Mucosa of stomach (tissue), 1 donor: Measurements from ENCODE around the gene PCSK2.

ENCODE experiments used
- H3K27me3 ChIP-seq: one replicate; pipeline ENCODE4 v1.7.0; 2013; ENCODE audit warnings: mild to moderate bottlenecking, low read length; ENCODE audit not compliant: control insufficient read depth, insufficient read depth
- H3K36me3 ChIP-seq: one replicate; pipeline ENCODE4 v1.7.0; 2013; ENCODE audit warnings: low read length; ENCODE audit not compliant: control insufficient read depth, insufficient read depth
- H3K4me1 ChIP-seq: one replicate; pipeline ENCODE4 v1.7.0; 2013; ENCODE audit warnings: mild to moderate bottlenecking, low read length; ENCODE audit not compliant: control insufficient read depth, insufficient read depth
- H3K4me3 ChIP-seq: one replicate; pipeline ENCODE4 v1.7.0; 2013; ENCODE audit warnings: low read length
- H3K9ac ChIP-seq: one replicate; pipeline ENCODE4 v1.7.0; 2013; ENCODE audit warnings: mild to moderate bottlenecking, low read length, moderate library complexity
- H3K9me3 ChIP-seq: one replicate; pipeline ENCODE4 v1.7.0; 2013; ENCODE audit warnings: mild to moderate bottlenecking, low read length, moderate library complexity; ENCODE audit not compliant: control insufficient read depth
- donor health status: Pancreatic carcinoma.

Gene PCSK2

GRCh38 chr20:17524560-17524959, 297.7 kb downstream of the PCSK2 start:
- Histone ChIP-seq H3K36me3 (no peaks in the 10 kb centered on the region), H3K9ac (no peak overlapping the region), H3K9me3 (no peaks in the 10 kb centered on the region), H3K4me1 (no peaks in the 10 kb centered on the region), H3K4me3 (no peak overlapping the region), H3K27me3 (no peaks in the 10 kb centered on the region)

DNA sequence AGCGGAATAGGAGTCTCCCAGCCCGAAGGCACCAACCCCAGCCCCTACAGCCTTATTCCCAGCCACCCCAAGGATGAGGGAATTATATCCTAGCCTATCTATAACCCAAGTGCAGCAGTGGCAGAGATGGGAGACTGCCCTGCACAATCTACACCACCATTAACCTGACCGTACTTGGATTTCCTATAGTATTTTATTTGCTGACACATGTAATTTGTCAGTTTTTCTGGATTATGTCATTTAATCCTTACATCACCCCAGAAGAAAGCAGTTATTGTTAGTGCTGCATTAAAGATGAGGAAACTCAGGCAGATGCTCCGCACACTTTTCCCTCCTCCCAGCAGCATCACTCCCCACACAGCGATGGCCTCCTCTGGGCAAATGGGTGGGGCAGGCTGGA, 298.3 kb downstream of the PCSK2 start:
- Histone ChIP-seq H3K9ac (no peak overlapping the region), H3K36me3 (no peaks in the 10 kb centered on the region), H3K9me3 (no peaks in the 10 kb centered on the region), H3K27me3 (no peaks in the 10 kb centered on the region), H3K4me3 (no peak overlapping the region), H3K4me1 (no peaks in the 10 kb centered on the region)

GRCh38 chr20:17525650-17526049, 298.8 kb downstream of the PCSK2 start:
- Histone ChIP-seq H3K36me3 (no peaks in the 10 kb centered on the region), H3K4me3 (no peak overlapping the region), H3K9ac (no peak overlapping the region), H3K27me3 (no peaks in the 10 kb centered on the region), H3K4me1 (no peaks in the 10 kb centered on the region), H3K9me3 (no peaks in the 10 kb centered on the region)

- H3K36me3 ChIP-seq = no peaks in the 10 kb centered on the region
- H3K9me3 ChIP-seq = no peaks in the 10 kb centered on the region
- no peaks in the 10 kb centered on the region for H3K4me1 ChIP-seq
- H3K27me3 ChIP-seq = no peaks in the 10 kb centered on the region
- no peak overlapping the region for H3K4me3 ChIP-seq
- no peak overlapping the region for H3K9ac ChIP-seq
These were observed 302.7 kb downstream of the PCSK2 start for GRCh38 chr20:17529586-17529985.

DNA sequence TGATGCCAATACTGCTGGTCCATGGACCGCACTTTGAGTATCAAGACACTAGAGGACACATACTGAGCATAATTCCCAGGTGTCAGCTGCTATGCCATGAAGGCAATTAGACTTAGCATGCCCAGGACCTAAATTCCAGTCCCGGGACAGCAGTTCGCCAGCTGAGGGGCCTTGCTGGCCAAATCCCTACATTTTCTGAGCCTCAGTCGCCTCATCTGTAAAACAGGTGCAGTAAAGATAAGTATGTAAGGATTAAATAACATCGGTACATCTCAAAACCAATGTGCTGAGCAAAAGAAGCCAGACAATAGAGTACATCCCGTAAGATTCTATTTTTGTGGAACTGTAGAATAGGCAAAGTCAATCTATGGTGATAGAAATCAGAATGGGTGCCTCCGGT, 303.3 kb downstream of the PCSK2 start:
- Histone ChIP-seq H3K4me1 (no peaks in the 10 kb centered on the region), H3K36me3 (no peaks in the 10 kb centered on the region), H3K9ac (no peak overlapping the region), H3K9me3 (no peaks in the 10 kb centered on the region), H3K27me3 (no peaks in the 10 kb centered on the region), H3K4me3 (no peak overlapping the region)

GRCh38 chr20:17530716-17531664, 304.1 kb downstream of the PCSK2 start, which contains the start of gene BFSP1:
TSS of gene BFSP1 (minus strand) at chr20:17531379. CDS start at chr20:17531329, 50 bp downstream.
- H3K36me3 ChIP-seq = no peaks in the 10 kb centered on the region
- peak within 1 kb of the TSS; percentile 50 for H3K9ac ChIP-seq
- no peak within 1 kb of the TSS for H3K4me3 ChIP-seq
- no peaks in the 10 kb centered on the region for H3K9me3 ChIP-seq
- no peaks in the 10 kb centered on the region for H3K4me1 ChIP-seq
- no peaks in the 10 kb centered on the region for H3K27me3 ChIP-seq

DNA sequence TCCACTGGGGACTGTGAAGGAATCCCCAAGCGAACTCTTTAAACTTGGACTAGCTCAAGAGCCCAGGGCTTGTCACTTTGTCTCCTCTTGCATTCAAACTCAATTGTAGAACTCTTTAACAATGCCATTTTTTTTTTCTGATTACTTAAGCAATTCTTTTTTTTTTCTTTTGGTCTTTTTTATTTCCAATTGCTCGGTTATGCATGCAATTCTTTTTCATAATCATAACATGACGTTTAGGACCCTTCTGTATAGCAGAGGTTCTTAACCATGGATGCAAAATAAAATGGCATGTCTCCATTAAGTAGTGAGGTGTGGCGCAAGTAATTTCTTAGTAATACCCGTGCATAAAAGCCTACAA, 304.8 kb downstream of the PCSK2 start:
- no peaks in the 10 kb centered on the region for H3K4me1 ChIP-seq
- H3K9me3 ChIP-seq = no peaks in the 10 kb centered on the region
- no peaks in the 10 kb centered on the region for H3K27me3 ChIP-seq
- no peak overlapping the region for H3K4me3 ChIP-seq
- H3K9ac ChIP-seq = peak overlapping the region; percentile 50
- H3K36me3 ChIP-seq = no peaks in the 10 kb centered on the region

GRCh38 chr20:17533396-17533795, 306.6 kb downstream of the PCSK2 start:
- Histone ChIP-seq H3K4me3 (no peak overlapping the region), H3K36me3 (no peaks in the 10 kb centered on the region), H3K4me1 (peaks cover 5% of the 10 kb centered on the region), H3K27me3 (no peaks in the 10 kb centered on the region), H3K9me3 (no peaks in the 10 kb centered on the region), H3K9ac (no peak overlapping the region)

DNA sequence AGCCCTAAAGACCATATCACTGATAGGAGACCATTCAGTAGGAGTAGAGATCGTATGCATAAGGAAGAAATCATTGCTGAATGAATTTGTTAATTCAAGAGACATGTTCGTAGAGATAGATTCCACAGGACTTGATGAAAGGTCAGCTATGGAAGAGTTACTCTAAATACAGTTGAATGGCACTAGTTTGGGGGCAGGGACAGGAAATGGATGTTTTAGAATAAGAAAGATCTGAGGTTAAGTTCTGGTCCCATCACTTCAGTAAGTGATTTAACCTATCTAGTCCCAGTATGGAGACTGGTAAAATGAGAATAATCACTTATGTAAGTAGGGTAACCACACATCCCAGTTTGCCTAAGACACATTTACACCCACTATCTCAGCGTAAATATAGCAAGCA, 307.2 kb downstream of the PCSK2 start:
- Histone ChIP-seq H3K9me3 (no peaks in the 10 kb centered on the region), H3K4me3 (no peak overlapping the region), H3K36me3 (no peaks in the 10 kb centered on the region), H3K4me1 (peaks cover 5% of the 10 kb centered on the region), H3K27me3 (no peaks in the 10 kb centered on the region), H3K9ac (no peak overlapping the region)
